CD14-positive monocyte (primary cell): ENCODE measurements around the gene LRRC28. TPM values are rescaled to one million over a fixed set of nuclear protein-coding genes. Genes with fewer than 3 reads are reported as not detected.

Source experiments
- DNase-seq, 3 donors: peaks; one replicate each; pipeline ENCODE4 v3.0.0-alpha.2; 2011 to 2022
- H2AFZ ChIP-seq: 2 replicates; pipeline ENCODE4 v1.6.0; 2012; ENCODE audit warnings: mild to moderate bottlenecking, low read depth, low read length, inconsistent platforms; ENCODE audit not compliant: insufficient read depth, poor library complexity, severe bottlenecking
- H3K27ac ChIP-seq, 2 donors: 1 replicate in 1 of 2; 2 replicates in 1 of 2; pipeline ENCODE4 v1.5.1; 2012 to 2013; ENCODE audit warnings: low read length in 2 of 2, control low read depth in 1 of 2, inconsistent platforms in 1 of 2, low read depth in 1 of 2, mild to moderate bottlenecking in 1 of 2
- H3K27me3 ChIP-seq, 2 donors: one replicate each; pipeline versions ENCODE4 v1.6.0 to v1.6.1; 2011 to 2013; ENCODE audit warnings: low read length in 2 of 2; ENCODE audit not compliant: control insufficient read depth in 2 of 2, insufficient read depth in 2 of 2
- H3K36me3 ChIP-seq, 2 donors: replicated peaks in 1 of 2; 1 replicate in 1 of 2; 2 replicates in 1 of 2; pipeline versions ENCODE4 v1.5.1 to v1.6.1; 2012 to 2013; ENCODE audit warnings: low read length in 2 of 2, control low read depth in 1 of 2, inconsistent platforms in 1 of 2, mild to moderate bottlenecking in 1 of 2; ENCODE audit not compliant: insufficient read depth in 2 of 2, control insufficient read depth in 1 of 2
- H3K4me1 ChIP-seq, 2 donors: 1 replicate in 1 of 2; 2 replicates in 1 of 2; pipeline versions ENCODE4 v1.5.1 to v1.6.1; 2012 to 2013; ENCODE audit warnings: low read length in 2 of 2, control low read depth in 1 of 2, inconsistent platforms in 1 of 2, mild to moderate bottlenecking in 1 of 2, moderate library complexity in 1 of 2; ENCODE audit not compliant: insufficient read depth in 2 of 2, control insufficient read depth in 1 of 2
- H3K4me2 ChIP-seq: replicated peaks from 2 replicates; pipeline ENCODE3; 2012; ENCODE audit warnings: low read length, moderate library complexity, mild to moderate bottlenecking; ENCODE audit not compliant: poor library complexity, severe bottlenecking; ENCODE audit errors: extremely low read depth
- H3K4me3 ChIP-seq, 3 experiments: fragments of 200-600 bp in 1 of 3; sonication (generic) in 1 of 3; replicated peaks in 1 of 3; 1 replicate in 2 of 3; 2 replicates in 1 of 3; pipeline ENCODE4 v1.5.1; 2011 to 2013; ENCODE audit warnings: low read length in 3 of 3, mild to moderate bottlenecking in 3 of 3, control low read depth in 2 of 3, low read depth in 2 of 3, inconsistent platforms in 1 of 3, moderate library complexity in 1 of 3
- H3K79me2 ChIP-seq: 2 replicates; pipeline ENCODE4 v1.6.0; 2012; ENCODE audit warnings: mild to moderate bottlenecking, control low read depth, inconsistent platforms, low read length, moderate library complexity; ENCODE audit not compliant: insufficient read depth
- H3K9ac ChIP-seq: 2 replicates; pipeline ENCODE4 v1.6.0; 2017; ENCODE audit warnings: low read length, mild to moderate bottlenecking; ENCODE audit not compliant: insufficient read depth, poor library complexity, severe bottlenecking
- H3K9me3 ChIP-seq, 2 donors: replicated peaks in 1 of 2; 1 replicate in 1 of 2; 2 replicates in 1 of 2; pipeline versions ENCODE4 v1.5.1 to v1.6.1; 2012 to 2013; ENCODE audit warnings: low read length in 2 of 2, control low read depth in 1 of 2; ENCODE audit not compliant: control insufficient read depth in 1 of 2, insufficient read depth in 1 of 2
- H4K20me1 ChIP-seq: 2 replicates; pipeline ENCODE4 v1.6.0; 2012; ENCODE audit warnings: mild to moderate bottlenecking, low read length, control low read depth, moderate library complexity; ENCODE audit not compliant: insufficient read depth
- H3K27ac Mint-ChIP-seq, 7 donors: one replicate each; pipeline ENCODE4 v1.8.0; 2020; ENCODE audit warnings: mild to moderate bottlenecking in 7 of 7, mixed read lengths in 7 of 7, moderate library complexity in 6 of 7, inconsistent platforms in 2 of 7
- H3K27me3 Mint-ChIP-seq, 3 donors: one replicate each; pipeline ENCODE4 v1.8.0; 2021 to 2022; ENCODE audit warnings: low read depth in 3 of 3, mild to moderate bottlenecking in 3 of 3, mixed read lengths in 3 of 3, moderate library complexity in 3 of 3, inconsistent platforms in 1 of 3
- H3K36me3 Mint-ChIP-seq, 2 donors: one replicate each; pipeline ENCODE4 v1.8.0; 2020; ENCODE audit warnings: mixed read lengths in 2 of 2, inconsistent platforms in 1 of 2, mild to moderate bottlenecking in 1 of 2
- H3K4me1 Mint-ChIP-seq: one replicate; pipeline ENCODE4 v1.8.0; 2020; ENCODE audit warnings: mild to moderate bottlenecking, mixed read lengths
- H3K4me3 Mint-ChIP-seq, 2 donors: one replicate each; pipeline ENCODE4 v1.8.0; 2020; ENCODE audit warnings: mild to moderate bottlenecking in 2 of 2, mixed read lengths in 2 of 2, moderate library complexity in 1 of 2
- H3K9me3 Mint-ChIP-seq, 7 donors: one replicate each; pipeline ENCODE4 v1.8.0; 2020 to 2022; ENCODE audit warnings: mixed read lengths in 7 of 7, mild to moderate bottlenecking in 6 of 7, moderate library complexity in 6 of 7, inconsistent platforms in 2 of 7
- WGBS: methylation state at CpG from one replicate; pipeline ENCODE4 v1.1.5; 2013; ENCODE audit warnings: missing lambda C conversion rate; ENCODE audit not compliant: insufficient coverage; 5-methylcytosine and 5-hydroxymethylcytosine counted together
- intact Hi-C, 2 donors: fragments of 100-400 bp; cut with micrococcal nuclease; formaldehyde crosslinking; loops; one replicate each; pipeline versions ENCODE4 v1.15.0 to v1.15.1; 2023
- polyA plus RNA-seq, 3 donors: library from polyadenylated mRNA; depleted of rRNA in 1 of 3; unstranded in 2 of 3; stranded (reverse) in 1 of 3; fragments of 300-500 nt in 2 of 3; fragments of >200 nt in 1 of 3; fragmentation: Illumina TruSeq in 2 of 3; gene quantifications; 1 replicate in 2 of 3; 2 replicates in 1 of 3; pipeline ENCODE4 v1.2.3, GENCODE V29; 2012 to 2021
- TF ChIP-seq, protein P1 (sequence below): fragments of 200-600 bp; IDR thresholded peaks from one replicate; pipeline ENCODE4 v1.8.0; 2022; ENCODE audit warnings: antibody characterized with exemption, mild to moderate bottlenecking

The LRRC28 gene
- polyA plus RNA-seq, 3 donors, result 18.6 to 25.3 (median 19.8) TPM

DNA sequence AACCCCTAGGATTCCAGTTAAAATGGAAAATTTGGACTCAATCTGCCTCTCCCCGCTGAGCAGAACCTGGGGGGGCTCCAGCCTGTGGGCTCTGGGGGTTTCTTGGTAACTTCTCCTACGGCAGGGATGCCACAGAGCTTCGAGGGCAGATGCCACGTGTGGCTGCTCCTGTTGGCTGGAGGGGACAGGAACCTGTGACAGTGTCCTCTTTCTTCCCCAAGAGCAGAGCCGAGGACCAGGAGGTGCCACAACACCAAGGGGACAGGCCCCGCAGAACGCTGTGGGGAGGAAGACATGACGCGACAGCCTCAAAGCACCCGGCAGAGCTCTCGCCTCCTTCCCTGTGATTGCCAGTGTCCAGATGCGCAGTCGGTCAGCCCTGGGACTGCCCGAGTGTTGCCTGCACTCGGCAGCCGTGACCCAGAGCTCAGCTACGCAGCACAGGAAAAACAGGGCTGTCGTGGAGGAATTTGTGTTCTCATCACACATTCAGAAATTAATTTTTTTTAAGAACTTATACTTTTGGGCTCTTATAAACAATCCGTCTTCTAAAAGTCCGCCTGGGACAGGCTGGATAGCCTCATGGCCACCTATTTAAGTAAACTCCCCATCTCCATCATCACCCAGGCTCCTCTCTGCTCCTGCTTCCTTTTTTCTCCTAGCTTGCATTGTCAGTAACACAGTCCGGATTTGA, 182.6 kb downstream of the LRRC28 start:
- H3K27me3 Mint-ChIP-seq, result peaks cover 11 to 15% (median 12%) of the 10 kb centered on the region in 3 donors
- no peak overlapping the region for H3K27ac ChIP-seq
- H3K36me3 Mint-ChIP-seq, result no peaks in the 10 kb centered on the region
- H4K20me1 ChIP-seq, result no peaks in the 10 kb centered on the region
- DNase-seq, result no peak
- H3K9me3 ChIP-seq, result no peaks in the 10 kb centered on the region
- 91% methylated on average over 17 of the region's 21 CpGs for WGBS
- H3K4me3 ChIP-seq, result no peak overlapping the region
- TF ChIP-seq, protein P1, sequence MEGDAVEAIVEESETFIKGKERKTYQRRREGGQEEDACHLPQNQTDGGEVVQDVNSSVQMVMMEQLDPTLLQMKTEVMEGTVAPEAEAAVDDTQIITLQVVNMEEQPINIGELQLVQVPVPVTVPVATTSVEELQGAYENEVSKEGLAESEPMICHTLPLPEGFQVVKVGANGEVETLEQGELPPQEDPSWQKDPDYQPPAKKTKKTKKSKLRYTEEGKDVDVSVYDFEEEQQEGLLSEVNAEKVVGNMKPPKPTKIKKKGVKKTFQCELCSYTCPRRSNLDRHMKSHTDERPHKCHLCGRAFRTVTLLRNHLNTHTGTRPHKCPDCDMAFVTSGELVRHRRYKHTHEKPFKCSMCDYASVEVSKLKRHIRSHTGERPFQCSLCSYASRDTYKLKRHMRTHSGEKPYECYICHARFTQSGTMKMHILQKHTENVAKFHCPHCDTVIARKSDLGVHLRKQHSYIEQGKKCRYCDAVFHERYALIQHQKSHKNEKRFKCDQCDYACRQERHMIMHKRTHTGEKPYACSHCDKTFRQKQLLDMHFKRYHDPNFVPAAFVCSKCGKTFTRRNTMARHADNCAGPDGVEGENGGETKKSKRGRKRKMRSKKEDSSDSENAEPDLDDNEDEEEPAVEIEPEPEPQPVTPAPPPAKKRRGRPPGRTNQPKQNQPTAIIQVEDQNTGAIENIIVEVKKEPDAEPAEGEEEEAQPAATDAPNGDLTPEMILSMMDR, result no peak
- H3K27me3 ChIP-seq, result peaks cover 0 to 8% of the 10 kb centered on the region in 2 donors
- H3K4me1 Mint-ChIP-seq, result peaks cover 22% of the 10 kb centered on the region
- no peaks in the 10 kb centered on the region for H3K36me3 ChIP-seq
- H3K27ac Mint-ChIP-seq, result no peak overlapping the region
- H3K9me3 Mint-ChIP-seq, result peaks cover 0 to 2% (median 0%) of the 10 kb centered on the region in 7 donors
- intact Hi-C loops, result no loop called here
- no peak overlapping the region for H2AFZ ChIP-seq
- H3K79me2 ChIP-seq, result no peaks in the 10 kb centered on the region
- H3K9ac ChIP-seq, result peak overlapping the region; percentile 23
- peaks cover 9 to 12% of the 10 kb centered on the region in 2 donors for H3K4me1 ChIP-seq
- no peak overlapping the region for H3K4me3 Mint-ChIP-seq
- H3K4me2 ChIP-seq, result no peak overlapping the region

DNA sequence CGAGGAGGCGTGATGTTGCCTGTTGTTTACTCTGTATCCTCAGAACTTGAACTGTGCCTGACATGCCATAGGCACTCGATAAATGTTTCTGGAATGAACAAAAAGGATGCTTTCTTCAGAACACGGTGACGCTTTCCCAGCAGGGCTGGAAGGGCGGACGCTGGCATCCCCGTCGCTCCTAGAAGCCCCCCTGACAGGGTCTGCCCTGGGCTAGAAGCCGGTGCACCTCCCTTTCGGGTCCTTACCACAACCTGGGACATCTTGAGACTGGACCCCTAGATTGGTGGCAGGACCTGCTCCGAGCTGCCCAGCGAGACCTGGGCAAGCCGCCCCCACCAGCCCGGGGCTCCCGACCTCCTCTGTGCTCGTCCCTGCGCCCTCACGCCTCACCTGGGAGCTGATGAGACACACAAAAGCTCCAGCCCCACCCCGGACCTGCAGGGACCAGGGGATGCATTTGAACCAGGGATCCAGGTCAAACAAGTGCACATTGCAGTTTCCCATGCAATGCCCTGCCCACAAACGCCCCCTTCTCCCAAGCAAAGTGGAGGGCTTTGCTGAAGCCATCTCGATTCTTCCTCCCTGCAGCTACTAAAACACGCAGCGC, 183.3 kb downstream of the LRRC28 start:
- no peak for DNase-seq
- 81% methylated on average over 23 of the region's 24 CpGs for whole genome bisulfite sequencing
- no peak overlapping the region for H3K4me2 ChIP-seq

More for the DNA sequence above, 183.3 kb downstream of the LRRC28 start:
- Histone ChIP-seq H3K36me3 (no peaks in the 10 kb centered on the region), H3K9ac (no peak overlapping the region), H3K4me1 (peaks cover 9 to 12% of the 10 kb centered on the region in 2 donors), H3K79me2 (no peaks in the 10 kb centered on the region), H3K9me3 (no peaks in the 10 kb centered on the region), H4K20me1 (no peaks in the 10 kb centered on the region), H3K4me3 (no peak overlapping the region), H3K27ac (no peak overlapping the region), H3K27me3 (peaks cover 0 to 8% of the 10 kb centered on the region in 2 donors), H2AFZ (no peak overlapping the region)
- TF ChIP-seq, protein P1, result no peak
- Mint-ChIP-seq H3K4me1 (peaks cover 22% of the 10 kb centered on the region), H3K9me3 (peaks cover 0 to 2% (median 0%) of the 10 kb centered on the region in 7 donors), H3K27me3 (peaks cover 12 to 16% (median 13%) of the 10 kb centered on the region in 3 donors), H3K4me3 (peak overlapping the region in 1 of 2 donors; percentile 59), H3K36me3 (no peaks in the 10 kb centered on the region), H3K27ac (peak overlapping the region in 1 of 7 donors; percentile 57)
- intact Hi-C loops, result no loop called here
